ENCODE results near the gene GALNTL6.

GALNTL6 gene

GRCh38 chr4:172173206-172173605, 360.0 kb downstream of the GALNTL6 start:
- Mint-ChIP-seq H3K4me3 (no peak overlapping the region), H3K27me3 (ENCODE audit: low read depth) (no peaks in the 10 kb centered on the region), H3K27ac (no peak overlapping the region), H3K4me1 (ENCODE audit: low read depth) (no peaks in the 10 kb centered on the region), H3K9me3 (peaks cover 17% of the 10 kb centered on the region), H3K36me3 (ENCODE audit: low read depth) (no peaks in the 10 kb centered on the region)
- DNase-seq (ENCODE audit: low spot score) = no peak

DNA sequence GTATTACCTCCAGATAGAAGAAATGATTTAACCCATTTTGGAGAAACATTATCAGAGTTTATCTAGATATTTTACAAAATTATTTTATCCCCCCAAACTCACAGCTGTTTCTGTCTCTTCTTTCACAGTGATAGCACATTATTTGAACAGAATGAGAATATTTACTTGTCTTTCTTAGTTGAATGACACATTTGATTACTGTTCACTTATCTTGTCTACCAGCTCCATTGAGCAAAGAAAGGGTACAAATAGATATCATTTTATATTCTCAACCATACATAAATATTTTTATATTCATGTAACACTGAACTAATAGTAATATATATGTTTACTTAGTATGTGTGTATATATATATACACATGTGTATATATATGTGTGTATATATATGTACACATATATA, 364.2 kb downstream of the GALNTL6 start:
- H3K4me1 Mint-ChIP-seq (ENCODE audit: low read depth) = no peaks in the 10 kb centered on the region
- H3K9me3 Mint-ChIP-seq = peaks cover 15% of the 10 kb centered on the region
- DNase-seq (ENCODE audit: low spot score) = no peak
- H3K27ac Mint-ChIP-seq = no peak overlapping the region
- no peak overlapping the region for H3K4me3 Mint-ChIP-seq
- no peaks in the 10 kb centered on the region for H3K36me3 Mint-ChIP-seq (ENCODE audit: low read depth)
- no peaks in the 10 kb centered on the region for H3K27me3 Mint-ChIP-seq (ENCODE audit: low read depth)

DNA sequence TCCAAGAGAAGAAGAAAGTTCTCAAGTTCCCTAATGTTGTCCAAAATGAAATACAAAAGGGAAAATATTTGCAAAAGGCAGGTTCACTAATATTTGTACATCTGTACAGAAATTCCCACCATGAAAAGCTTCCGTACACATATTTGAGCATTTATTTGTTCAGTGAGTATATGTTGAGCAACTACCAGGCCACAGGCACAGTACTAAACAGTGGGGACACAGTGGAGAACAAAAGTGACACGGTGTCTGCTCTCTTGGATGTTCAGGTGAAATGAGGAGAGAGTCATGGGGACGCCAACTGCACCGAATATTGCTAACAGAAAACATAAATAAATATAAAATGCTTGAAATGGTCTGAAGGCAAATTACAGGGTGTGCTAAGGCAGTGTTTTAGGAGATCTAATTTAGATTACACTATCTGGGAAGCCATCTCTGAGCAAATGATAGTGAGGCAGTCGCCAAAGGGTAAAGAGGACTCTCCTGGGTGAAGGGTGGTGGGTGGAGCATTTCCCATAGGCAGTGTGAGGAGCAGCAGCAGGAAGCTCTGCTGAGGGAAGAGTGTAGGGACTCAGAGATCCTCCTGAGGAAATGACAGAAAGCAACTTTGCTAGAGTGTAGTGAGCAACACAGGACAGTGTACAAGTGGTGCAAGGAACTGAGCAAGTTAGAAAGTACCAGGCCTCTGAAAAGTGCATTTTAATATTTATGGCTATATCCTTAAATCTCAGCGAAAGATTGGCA, 375.2 kb downstream of the GALNTL6 start:
- Mint-ChIP-seq H3K27me3 (ENCODE audit: low read depth) (no peaks in the 10 kb centered on the region), H3K27ac (no peak overlapping the region), H3K4me1 (ENCODE audit: low read depth) (no peaks in the 10 kb centered on the region), H3K4me3 (no peak overlapping the region), H3K36me3 (ENCODE audit: low read depth) (no peaks in the 10 kb centered on the region), H3K9me3 (no peaks in the 10 kb centered on the region)
- DNase-seq (ENCODE audit: low spot score) = no peak

- Mint-ChIP-seq H3K27me3 (ENCODE audit: low read depth) (no peaks in the 10 kb centered on the region), H3K4me3 (no peak overlapping the region), H3K36me3 (ENCODE audit: low read depth) (no peaks in the 10 kb centered on the region), H3K27ac (no peak overlapping the region), H3K9me3 (no peaks in the 10 kb centered on the region), H3K4me1 (ENCODE audit: low read depth) (no peaks in the 10 kb centered on the region)
- DNase-seq (ENCODE audit: low spot score) = no peak
Measured at GRCh38 chr4:172202480-172203076, 389.4 kb downstream of the GALNTL6 start.

DNA sequence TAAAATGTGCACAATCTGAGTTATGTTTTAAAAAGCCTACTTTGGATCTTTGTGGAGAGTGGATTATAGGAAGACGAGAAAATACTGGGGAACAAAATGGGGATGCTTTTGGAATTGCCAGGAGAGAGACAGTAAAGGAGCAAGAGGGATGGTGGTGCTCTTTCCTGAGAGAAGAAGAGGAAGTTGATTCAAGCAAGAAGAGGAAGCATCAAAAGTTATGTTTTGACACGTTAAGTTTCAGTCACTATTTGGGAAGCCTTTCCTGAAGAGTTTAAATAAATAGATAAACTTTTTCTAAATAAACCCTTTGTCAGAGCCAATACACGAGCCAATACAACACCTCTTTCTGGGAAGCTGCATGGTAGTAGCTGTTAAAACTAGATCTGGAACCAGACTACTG, 394.1 kb downstream of the GALNTL6 start:
- Mint-ChIP-seq H3K4me3 (no peak overlapping the region), H3K27me3 (ENCODE audit: low read depth) (no peaks in the 10 kb centered on the region), H3K4me1 (ENCODE audit: low read depth) (no peaks in the 10 kb centered on the region), H3K36me3 (ENCODE audit: low read depth) (no peaks in the 10 kb centered on the region), H3K9me3 (no peaks in the 10 kb centered on the region), H3K27ac (no peak overlapping the region)
- no peak for DNase-seq (ENCODE audit: low spot score)

GRCh38 chr4:172207886-172208285, 394.7 kb downstream of the GALNTL6 start:
- H3K27me3 Mint-ChIP-seq (ENCODE audit: low read depth) = no peaks in the 10 kb centered on the region
- no peaks in the 10 kb centered on the region for H3K4me1 Mint-ChIP-seq (ENCODE audit: low read depth)
- H3K9me3 Mint-ChIP-seq = no peaks in the 10 kb centered on the region
- no peaks in the 10 kb centered on the region for H3K36me3 Mint-ChIP-seq (ENCODE audit: low read depth)
- H3K27ac Mint-ChIP-seq = no peak overlapping the region
- no peak for DNase-seq (ENCODE audit: low spot score)
- H3K4me3 Mint-ChIP-seq = no peak overlapping the region

DNA sequence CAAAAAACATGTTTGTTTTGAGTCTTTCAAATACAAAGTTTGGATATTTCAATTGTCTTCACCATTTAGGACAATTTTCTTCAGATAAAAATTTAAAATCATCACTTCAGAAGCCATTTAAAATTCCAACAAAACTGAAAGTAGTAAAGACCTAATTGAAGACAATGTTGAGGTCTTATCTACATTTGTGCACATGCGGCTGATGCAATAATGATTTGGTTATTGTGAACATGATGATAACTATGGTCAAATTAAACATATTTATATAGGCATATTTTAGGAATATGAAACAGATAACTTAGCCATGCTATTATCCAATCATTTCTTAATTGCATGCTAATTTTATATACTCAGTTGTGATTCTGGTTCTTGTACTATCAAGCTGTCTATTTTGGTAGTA, 407.5 kb downstream of the GALNTL6 start:
- Mint-ChIP-seq H3K27me3 (ENCODE audit: low read depth) (no peaks in the 10 kb centered on the region), H3K9me3 (no peaks in the 10 kb centered on the region), H3K4me1 (ENCODE audit: low read depth) (no peaks in the 10 kb centered on the region), H3K4me3 (no peak overlapping the region), H3K27ac (no peak overlapping the region), H3K36me3 (ENCODE audit: low read depth) (no peaks in the 10 kb centered on the region)
- DNase-seq (ENCODE audit: low spot score) = no peak

- Mint-ChIP-seq H3K36me3 (ENCODE audit: low read depth) (no peaks in the 10 kb centered on the region), H3K4me1 (ENCODE audit: low read depth) (no peaks in the 10 kb centered on the region), H3K27ac (no peak overlapping the region), H3K9me3 (no peaks in the 10 kb centered on the region), H3K4me3 (no peak overlapping the region), H3K27me3 (ENCODE audit: low read depth) (no peaks in the 10 kb centered on the region)
- DNase-seq (ENCODE audit: low spot score) = no peak
Measured at GRCh38 chr4:172225457-172225856, 412.3 kb downstream of the GALNTL6 start.

DNA sequence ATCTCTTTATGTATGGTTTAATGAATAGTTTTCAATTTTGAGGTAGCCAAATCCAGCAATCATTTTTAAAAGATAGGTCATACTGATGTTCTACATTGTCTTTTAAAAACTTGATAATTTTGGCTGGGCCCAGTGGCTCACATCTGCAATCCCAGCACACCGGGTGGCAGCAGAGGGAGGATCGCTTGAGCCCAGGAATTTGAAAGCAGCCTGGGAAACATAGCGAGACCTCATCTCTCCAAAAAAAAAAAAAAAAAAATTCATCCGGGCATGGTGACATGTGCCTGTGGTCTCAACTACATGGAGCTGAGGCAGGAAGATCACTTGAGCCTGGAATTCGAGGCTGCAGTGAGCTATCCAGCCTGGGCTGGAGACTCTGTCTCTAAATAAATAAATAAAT, 419.8 kb downstream of the GALNTL6 start:
- no peak for DNase-seq (ENCODE audit: low spot score)
- H3K9me3 Mint-ChIP-seq = peaks cover 3% of the 10 kb centered on the region
- no peaks in the 10 kb centered on the region for H3K36me3 Mint-ChIP-seq (ENCODE audit: low read depth)
- no peaks in the 10 kb centered on the region for H3K27me3 Mint-ChIP-seq (ENCODE audit: low read depth)
- H3K4me1 Mint-ChIP-seq (ENCODE audit: low read depth) = no peaks in the 10 kb centered on the region
- H3K27ac Mint-ChIP-seq = no peak overlapping the region
- no peak overlapping the region for H3K4me3 Mint-ChIP-seq

- no peak overlapping the region for H3K27ac Mint-ChIP-seq
- DNase-seq (ENCODE audit: low spot score) = no peak
- H3K27me3 Mint-ChIP-seq (ENCODE audit: low read depth) = no peaks in the 10 kb centered on the region
- peaks cover 7% of the 10 kb centered on the region for H3K9me3 Mint-ChIP-seq
- H3K4me3 Mint-ChIP-seq = no peak overlapping the region
- no peaks in the 10 kb centered on the region for H3K36me3 Mint-ChIP-seq (ENCODE audit: low read depth)
- H3K4me1 Mint-ChIP-seq (ENCODE audit: low read depth) = no peaks in the 10 kb centered on the region
Measured at GRCh38 chr4:172243551-172243950, 430.3 kb downstream of the GALNTL6 start.

GRCh38 chr4:172245516-172245915, 432.3 kb downstream of the GALNTL6 start:
- DNase-seq (ENCODE audit: low spot score) = no peak
- H3K27ac Mint-ChIP-seq = no peak overlapping the region
- no peaks in the 10 kb centered on the region for H3K36me3 Mint-ChIP-seq (ENCODE audit: low read depth)
- peaks cover 10% of the 10 kb centered on the region for H3K9me3 Mint-ChIP-seq
- H3K4me3 Mint-ChIP-seq = no peak overlapping the region
- H3K4me1 Mint-ChIP-seq (ENCODE audit: low read depth) = no peaks in the 10 kb centered on the region
- no peaks in the 10 kb centered on the region for H3K27me3 Mint-ChIP-seq (ENCODE audit: low read depth)

GRCh38 chr4:172253409-172253808, 440.2 kb downstream of the GALNTL6 start:
- no peaks in the 10 kb centered on the region for H3K36me3 Mint-ChIP-seq (ENCODE audit: low read depth)
- H3K4me3 Mint-ChIP-seq = no peak overlapping the region
- no peaks in the 10 kb centered on the region for H3K4me1 Mint-ChIP-seq (ENCODE audit: low read depth)
- no peaks in the 10 kb centered on the region for H3K27me3 Mint-ChIP-seq (ENCODE audit: low read depth)
- H3K9me3 Mint-ChIP-seq = peaks cover 20% of the 10 kb centered on the region
- no peak for DNase-seq (ENCODE audit: low spot score)
- no peak overlapping the region for H3K27ac Mint-ChIP-seq

GRCh38 chr4:172256820-172257219, 443.6 kb downstream of the GALNTL6 start:
- DNase-seq (ENCODE audit: low spot score) = no peak
- H3K9me3 Mint-ChIP-seq = peaks cover 2% of the 10 kb centered on the region
- no peak overlapping the region for H3K4me3 Mint-ChIP-seq
- H3K27me3 Mint-ChIP-seq (ENCODE audit: low read depth) = no peaks in the 10 kb centered on the region
- no peak overlapping the region for H3K27ac Mint-ChIP-seq
- H3K36me3 Mint-ChIP-seq (ENCODE audit: low read depth) = no peaks in the 10 kb centered on the region
- no peaks in the 10 kb centered on the region for H3K4me1 Mint-ChIP-seq (ENCODE audit: low read depth)

- Mint-ChIP-seq H3K27ac (no peak overlapping the region), H3K4me3 (no peak overlapping the region), H3K9me3 (no peaks in the 10 kb centered on the region), H3K27me3 (ENCODE audit: low read depth) (no peaks in the 10 kb centered on the region), H3K4me1 (ENCODE audit: low read depth) (no peaks in the 10 kb centered on the region), H3K36me3 (ENCODE audit: low read depth) (no peaks in the 10 kb centered on the region)
- DNase-seq (ENCODE audit: low spot score) = no peak
Measured at GRCh38 chr4:172270397-172270796, 457.2 kb downstream of the GALNTL6 start.

DNA sequence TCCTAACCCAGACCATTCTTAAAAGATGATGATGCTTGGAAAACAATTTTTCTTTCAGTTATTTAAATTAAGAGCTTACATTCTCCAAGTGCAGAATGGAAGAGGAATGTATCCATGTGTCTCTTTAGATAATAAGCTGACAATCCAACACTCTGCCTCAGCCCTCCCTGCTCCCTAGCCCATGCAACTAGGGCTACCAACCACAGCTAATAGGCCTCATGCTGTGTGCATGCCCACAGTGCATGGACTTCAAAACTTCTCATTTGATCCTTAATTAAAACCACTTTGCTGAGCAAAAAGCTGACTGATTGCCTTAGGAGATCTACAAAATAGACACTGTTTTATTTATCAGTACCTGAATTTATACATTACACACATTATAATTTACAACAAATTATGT, 473.9 kb downstream of the GALNTL6 start:
- no peak for DNase-seq (ENCODE audit: low spot score)
- no peaks in the 10 kb centered on the region for H3K9me3 Mint-ChIP-seq

More for the DNA sequence above, 473.9 kb downstream of the GALNTL6 start:
- H3K4me1 Mint-ChIP-seq (ENCODE audit: low read depth) = no peaks in the 10 kb centered on the region
- no peaks in the 10 kb centered on the region for H3K27me3 Mint-ChIP-seq (ENCODE audit: low read depth)
- H3K36me3 Mint-ChIP-seq (ENCODE audit: low read depth) = no peaks in the 10 kb centered on the region
- H3K4me3 Mint-ChIP-seq = no peak overlapping the region
- H3K27ac Mint-ChIP-seq = no peak overlapping the region

All from T-helper 2 cell treated with Interferon-gamma antibody and Interleukin-4, amounts not matched to agents 5 μg/mL and 100 μg/mL, for 36 hours (primary cell).